Gastrocnemius medialis (tissue), 4 donors: ENCODE measurements around the gene OGFOD2. TPM values are rescaled to one million over a fixed set of nuclear protein-coding genes. Genes with fewer than 3 reads are reported as not detected.

Source experiments
- ATAC-seq, 2 donors: fragments of 150-250 bp; one replicate each; pipeline ENCODE4 v1.9.1; 2016
- DNase-seq, 2 donors: peaks; one replicate each; pipeline ENCODE4 v3.0.0-alpha.2; 2019
- H3K27ac ChIP-seq, 4 donors: fragments of 200-600 bp; sonication (generic); 1 replicate in 1 of 4; 2 replicates in 3 of 4; pipeline ENCODE4 v1.5.1; 2016 to 2018; ENCODE audit warnings: mild to moderate bottlenecking in 2 of 4, moderate library complexity in 1 of 4
- H3K27me3 ChIP-seq, 3 donors: fragments of 200-600 bp; sonication (generic) in 2 of 3; 1 replicate in 1 of 3; 2 replicates in 2 of 3; pipeline versions ENCODE4 v1.5.1 to v1.6.0; 2016 to 2019; ENCODE audit warnings: mild to moderate bottlenecking in 1 of 3, moderate library complexity in 1 of 3
- H3K36me3 ChIP-seq, 2 donors: fragments of 200-600 bp; sonication (generic) in 1 of 2; one replicate each; pipeline ENCODE4 v1.5.1; 2017 to 2018
- H3K4me1 ChIP-seq, 2 donors: fragments of 200-600 bp; sonication (generic) in 1 of 2; one replicate each; pipeline ENCODE4 v1.5.1; 2016 to 2017; ENCODE audit warnings: mild to moderate bottlenecking in 2 of 2
- H3K4me3 ChIP-seq, 4 donors: fragments of 200-600 bp; sonication (generic) in 3 of 4; 1 replicate in 1 of 4; 2 replicates in 3 of 4; pipeline ENCODE4 v1.5.1; 2016 to 2019; ENCODE audit warnings: mild to moderate bottlenecking in 2 of 4
- H3K9me3 ChIP-seq, 3 donors: fragments of 200-600 bp; sonication (generic) in 2 of 3; 1 replicate in 1 of 3; 2 replicates in 2 of 3; pipeline ENCODE4 v1.5.1; 2016 to 2019
- POLR2A ChIP-seq, 2 donors: fragments of 450-650 bp; IDR thresholded peaks; one replicate each; pipeline ENCODE4 v1.6.1; 2017; ENCODE audit warnings: antibody characterized with exemption in 2 of 2, mild to moderate bottlenecking in 2 of 2, moderate library complexity in 2 of 2
- in situ Hi-C, 4 donors: fragments of 200-750 bp; cut with MboI; loops; one replicate each; pipeline versions ENCODE4 v1.15.0 to v1.8.0; 2017; ENCODE audit warnings: low sequenced_read_pairs in 4 of 4
- intact Hi-C: fragments of 100-400 bp; cut with DNase I; formaldehyde crosslinking; loops from one replicate; pipeline ENCODE4 v1.15.1; 2023; ENCODE audit warnings: low total_unique reads
- total RNA-seq, 4 donors: library from RNA; depleted of rRNA; stranded (reverse); fragments of >200 nt; gene quantifications; one replicate each; pipeline versions ENCODE4 v1.1.0 to v1.2.3, GENCODE V29; 2016
- TF ChIP-seq, protein P1 (sequence below), 5 experiments: fragments of 450-650 bp in 3 of 5; fragments of 200-600 bp in 2 of 5; sonication (generic) in 2 of 5; IDR thresholded peaks in 4 of 5; conservative IDR thresholded peaks in 1 of 5; 1 replicate in 4 of 5; 2 replicates in 1 of 5; pipeline ENCODE4 v1.5.1; 2016 to 2019; ENCODE audit warnings: antibody characterized with exemption in 5 of 5, mild to moderate bottlenecking in 3 of 5, moderate library complexity in 3 of 5

OGFOD2 gene
- total RNA-seq, 4 donors from 2014 or later: 3.2 to 11.7 (median 7.8) TPM

DNA sequence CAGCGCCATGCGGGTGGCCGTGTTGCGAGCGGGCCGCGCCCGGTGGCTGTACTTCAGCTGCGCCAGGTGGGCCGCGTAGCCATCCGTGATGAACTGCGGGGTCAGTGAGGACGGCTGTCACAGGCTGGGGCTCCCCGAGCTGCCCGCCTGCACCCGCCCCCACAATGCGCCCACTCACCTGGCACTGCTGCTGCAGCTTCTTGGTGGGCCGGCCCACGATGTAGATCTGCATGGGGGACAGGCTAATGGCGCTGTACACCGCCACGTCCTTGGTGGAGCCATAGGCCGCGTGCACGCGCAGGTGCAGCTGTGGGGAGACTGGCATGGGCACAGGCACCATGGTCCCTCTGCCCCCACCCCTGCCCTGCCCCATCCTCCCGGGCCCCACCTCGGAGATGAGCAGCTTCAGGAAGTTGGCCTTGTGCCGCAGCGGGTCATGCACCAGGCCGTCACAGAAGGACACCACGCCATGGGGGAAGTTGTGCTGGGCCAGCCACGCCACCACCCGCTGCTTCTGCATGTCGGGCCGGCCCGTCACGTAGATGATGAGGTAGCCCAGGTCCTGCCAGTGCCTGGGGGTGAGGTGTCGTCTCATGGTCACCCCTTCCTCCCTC lies 11.3 kb downstream of the OGFOD2 start:
- in situ Hi-C loops: no loop called here

DNA sequence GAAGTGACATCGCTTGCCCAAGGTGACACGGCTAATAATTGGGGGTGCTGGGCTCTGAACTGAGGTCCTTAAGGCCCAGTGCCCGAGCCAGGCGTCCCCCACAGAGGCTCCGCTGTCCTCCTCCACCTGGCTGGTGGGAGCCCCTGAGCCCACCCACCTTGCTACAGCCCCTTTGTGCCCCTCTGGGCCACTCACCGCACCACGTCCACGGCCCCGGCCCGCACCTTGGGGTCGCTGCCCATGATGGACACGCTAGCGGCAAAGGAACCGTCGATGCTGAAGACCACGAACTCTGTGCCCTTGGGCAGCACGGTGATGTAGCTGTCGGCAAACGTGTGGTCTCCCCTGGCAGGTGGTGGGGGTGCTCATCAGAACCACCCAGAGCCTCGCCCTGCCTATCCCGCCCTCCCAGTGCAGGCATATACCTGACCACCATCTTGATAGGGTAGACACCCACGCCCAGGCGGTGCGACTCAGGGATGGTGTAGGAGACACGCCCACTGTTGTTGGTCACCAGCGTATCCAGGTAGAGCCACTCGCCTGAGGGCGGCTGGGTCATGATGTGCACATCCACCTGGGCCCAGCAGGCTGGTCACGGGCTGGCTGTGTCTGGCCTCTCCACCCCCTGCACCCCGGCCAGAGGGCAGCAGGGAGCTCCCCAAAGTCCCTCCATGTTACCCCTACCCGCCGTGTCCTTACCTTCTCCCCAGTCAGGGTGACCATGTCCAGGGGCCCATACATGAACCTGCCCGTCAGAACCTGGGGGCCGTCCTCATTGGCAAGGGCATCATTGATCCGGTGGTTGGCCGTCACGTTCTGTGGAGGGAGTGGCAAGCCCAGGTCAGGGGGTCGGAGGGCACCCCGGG lies 12.3 kb downstream of the OGFOD2 start:
- Histone ChIP-seq H3K4me1 (peaks cover 12 to 25% of the 10 kb centered on the region in 2 donors), H3K27me3 (no peaks in the 10 kb centered on the region), H3K36me3 (peaks cover 0 to 12% of the 10 kb centered on the region in 2 donors), H3K4me3 (no peak overlapping the region), H3K9me3 (no peaks in the 10 kb centered on the region), H3K27ac (no peak overlapping the region)
- TF ChIP-seq, protein P1, sequence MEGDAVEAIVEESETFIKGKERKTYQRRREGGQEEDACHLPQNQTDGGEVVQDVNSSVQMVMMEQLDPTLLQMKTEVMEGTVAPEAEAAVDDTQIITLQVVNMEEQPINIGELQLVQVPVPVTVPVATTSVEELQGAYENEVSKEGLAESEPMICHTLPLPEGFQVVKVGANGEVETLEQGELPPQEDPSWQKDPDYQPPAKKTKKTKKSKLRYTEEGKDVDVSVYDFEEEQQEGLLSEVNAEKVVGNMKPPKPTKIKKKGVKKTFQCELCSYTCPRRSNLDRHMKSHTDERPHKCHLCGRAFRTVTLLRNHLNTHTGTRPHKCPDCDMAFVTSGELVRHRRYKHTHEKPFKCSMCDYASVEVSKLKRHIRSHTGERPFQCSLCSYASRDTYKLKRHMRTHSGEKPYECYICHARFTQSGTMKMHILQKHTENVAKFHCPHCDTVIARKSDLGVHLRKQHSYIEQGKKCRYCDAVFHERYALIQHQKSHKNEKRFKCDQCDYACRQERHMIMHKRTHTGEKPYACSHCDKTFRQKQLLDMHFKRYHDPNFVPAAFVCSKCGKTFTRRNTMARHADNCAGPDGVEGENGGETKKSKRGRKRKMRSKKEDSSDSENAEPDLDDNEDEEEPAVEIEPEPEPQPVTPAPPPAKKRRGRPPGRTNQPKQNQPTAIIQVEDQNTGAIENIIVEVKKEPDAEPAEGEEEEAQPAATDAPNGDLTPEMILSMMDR (IDR thresholded peaks at IDR 0.05 in 4 of 5, conservative IDR thresholded peaks at IDR 0.05 in 1 of 5): no peak
- TF ChIP-seq POLR2A (IDR thresholded peaks at IDR 0.05): no peak
- intact Hi-C loops (no loop called here), in situ Hi-C loops (no loop called here)
- DNase-seq (no peak), ATAC-seq (no peak)

More for the DNA sequence above, 11.3 kb downstream of the OGFOD2 start:
- Histone ChIP-seq H3K27ac (no peak overlapping the region), H3K4me3 (no peak overlapping the region), H3K36me3 (peaks cover 0 to 15% of the 10 kb centered on the region in 2 donors), H3K9me3 (no peaks in the 10 kb centered on the region), H3K27me3 (no peaks in the 10 kb centered on the region), H3K4me1 (peaks cover 21 to 35% of the 10 kb centered on the region in 2 donors)
- TF ChIP-seq, protein P1 (IDR thresholded peaks at IDR 0.05 in 4 of 5, conservative IDR thresholded peaks at IDR 0.05 in 1 of 5): no peak
- TF ChIP-seq POLR2A (IDR thresholded peaks at IDR 0.05): no peak
- no peak for ATAC-seq
- DNase-seq: no peak
- intact Hi-C loops: no loop called here

DNA sequence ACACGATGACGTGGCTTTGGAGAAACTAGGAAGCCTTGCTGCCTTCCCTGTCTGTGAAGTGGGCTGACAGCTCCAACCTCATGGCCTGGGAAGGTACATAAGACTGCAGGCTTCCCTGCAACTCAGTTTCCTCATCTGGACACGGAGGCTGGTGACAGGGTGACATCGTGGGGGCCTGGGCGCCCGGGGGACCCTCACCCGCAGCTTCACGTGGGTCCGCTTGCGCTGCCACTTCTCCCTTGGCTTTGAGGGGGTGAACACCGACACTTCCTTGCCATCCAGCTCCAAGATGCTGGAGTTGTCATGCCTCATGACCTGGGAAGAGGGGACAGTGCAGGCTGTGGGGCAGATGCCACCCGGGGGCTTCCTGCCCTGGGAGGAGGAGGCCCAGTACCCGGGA lies 13.0 kb downstream of the OGFOD2 start:
- ATAC-seq (no peak), DNase-seq (no peak)
- no peak for TF ChIP-seq POLR2A (IDR thresholded peaks at IDR 0.05)
- TF ChIP-seq, protein P1 (IDR thresholded peaks at IDR 0.05 in 4 of 5, conservative IDR thresholded peaks at IDR 0.05 in 1 of 5): no peak
- H3K4me3 ChIP-seq: no peak overlapping the region
- H3K36me3 ChIP-seq: peaks cover 0 to 8% of the 10 kb centered on the region in 2 donors
- H3K4me1 ChIP-seq: peaks cover 8 to 18% of the 10 kb centered on the region in 2 donors
- intact Hi-C loops: no loop called here
- H3K27ac ChIP-seq: no peak overlapping the region
- no peaks in the 10 kb centered on the region for H3K9me3 ChIP-seq
- no peaks in the 10 kb centered on the region for H3K27me3 ChIP-seq
- in situ Hi-C loops: no loop called here

DNA sequence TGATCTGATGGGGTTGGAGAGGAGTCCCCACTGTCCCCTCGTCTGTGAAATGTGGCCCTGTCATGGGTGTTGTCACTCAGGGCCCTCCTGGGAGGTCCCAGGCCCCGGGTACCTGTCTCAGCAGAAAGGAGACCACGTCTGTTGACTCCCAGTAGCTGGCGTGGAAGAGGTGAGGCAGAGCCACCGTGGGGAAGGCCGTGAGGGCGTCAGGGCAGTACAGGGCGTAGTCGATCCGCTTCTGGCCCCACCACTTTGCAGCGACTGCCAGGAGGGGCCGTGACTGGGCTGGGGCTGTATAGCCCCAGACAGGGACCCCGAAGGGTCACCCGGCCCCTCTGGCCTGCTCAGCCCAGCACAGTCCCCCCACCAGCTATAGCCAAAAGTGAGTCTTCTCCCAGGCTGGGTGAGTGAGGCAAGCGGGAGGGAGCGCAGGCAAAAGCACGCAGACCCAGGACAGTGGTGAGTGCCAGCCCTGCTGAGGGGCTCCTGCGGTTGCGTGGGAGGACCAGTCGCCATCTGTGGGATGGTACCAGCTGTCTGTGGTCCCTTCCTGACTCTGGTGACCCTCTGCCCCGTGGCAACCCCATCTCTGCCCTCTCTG lies 13.7 kb downstream of the OGFOD2 start:
- Histone ChIP-seq H3K27ac (no peak overlapping the region), H3K36me3 (peaks cover 0 to 8% of the 10 kb centered on the region in 2 donors), H3K4me1 (peaks cover 8 to 13% of the 10 kb centered on the region in 2 donors), H3K27me3 (no peaks in the 10 kb centered on the region), H3K9me3 (no peaks in the 10 kb centered on the region), H3K4me3 (no peak overlapping the region)
- ATAC-seq: no peak
- TF ChIP-seq, protein P1 (IDR thresholded peaks at IDR 0.05 in 4 of 5, conservative IDR thresholded peaks at IDR 0.05 in 1 of 5): no peak
- TF ChIP-seq POLR2A (IDR thresholded peaks at IDR 0.05): no peak
- intact Hi-C loops (no loop called here), in situ Hi-C loops (no loop called here)
- DNase-seq: no peak
